ENCODE measurements around the gene FAM170B.

Gene FAM170B

DNA sequence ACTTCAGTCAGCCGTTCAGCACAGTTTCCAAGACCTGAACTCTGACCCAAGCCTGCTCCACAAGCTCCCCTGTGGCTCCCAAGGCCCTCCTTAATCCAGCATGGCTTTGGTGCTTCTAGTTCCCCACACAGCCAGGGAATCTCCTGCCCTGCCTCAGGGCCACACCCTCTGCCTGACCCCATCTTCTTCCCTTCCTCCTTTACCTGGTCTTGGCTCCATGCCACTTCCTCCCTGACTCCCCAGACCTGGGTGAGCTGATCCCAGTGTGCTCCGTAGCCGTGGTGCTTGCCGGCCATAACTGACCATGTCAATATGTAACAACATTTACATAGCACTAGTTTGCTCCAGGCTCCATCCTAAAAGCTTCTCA, 34.3 kb upstream of the FAM170B start:
- no peaks in the 10 kb centered on the region for H3K9me2 ChIP-seq (replicated peaks; ENCODE audit: control insufficient read depth, low read length)
- H3K36me3 ChIP-seq (ENCODE audit: control insufficient read depth, low read length) = no peaks in the 10 kb centered on the region
- H3K27ac ChIP-seq (ENCODE audit: low read depth, low read length) = no peak overlapping the region
- no peaks in the 10 kb centered on the region for H3K27me3 ChIP-seq (ENCODE audit: control insufficient read depth, low read length)
- no peak overlapping the region for H3K4me2 ChIP-seq (ENCODE audit: low read length)
- no peaks in the 10 kb centered on the region for H3F3A ChIP-seq (ENCODE audit: control insufficient read depth, insufficient read depth)
- no peaks in the 10 kb centered on the region for H3K9me3 ChIP-seq (ENCODE audit: control insufficient read depth, insufficient read depth, low read length)
- no peak overlapping the region for H3K4me3 ChIP-seq (ENCODE audit: low read length)
- H3K79me2 ChIP-seq (ENCODE audit: control insufficient read depth, low read length) = no peaks in the 10 kb centered on the region
- TF ChIP-seq EZH2phosphoT487 (IDR thresholded peaks at IDR 0.05; ENCODE audit: borderline replicate concordance, low read length) = no peak
- TF ChIP-seq, protein P1, sequence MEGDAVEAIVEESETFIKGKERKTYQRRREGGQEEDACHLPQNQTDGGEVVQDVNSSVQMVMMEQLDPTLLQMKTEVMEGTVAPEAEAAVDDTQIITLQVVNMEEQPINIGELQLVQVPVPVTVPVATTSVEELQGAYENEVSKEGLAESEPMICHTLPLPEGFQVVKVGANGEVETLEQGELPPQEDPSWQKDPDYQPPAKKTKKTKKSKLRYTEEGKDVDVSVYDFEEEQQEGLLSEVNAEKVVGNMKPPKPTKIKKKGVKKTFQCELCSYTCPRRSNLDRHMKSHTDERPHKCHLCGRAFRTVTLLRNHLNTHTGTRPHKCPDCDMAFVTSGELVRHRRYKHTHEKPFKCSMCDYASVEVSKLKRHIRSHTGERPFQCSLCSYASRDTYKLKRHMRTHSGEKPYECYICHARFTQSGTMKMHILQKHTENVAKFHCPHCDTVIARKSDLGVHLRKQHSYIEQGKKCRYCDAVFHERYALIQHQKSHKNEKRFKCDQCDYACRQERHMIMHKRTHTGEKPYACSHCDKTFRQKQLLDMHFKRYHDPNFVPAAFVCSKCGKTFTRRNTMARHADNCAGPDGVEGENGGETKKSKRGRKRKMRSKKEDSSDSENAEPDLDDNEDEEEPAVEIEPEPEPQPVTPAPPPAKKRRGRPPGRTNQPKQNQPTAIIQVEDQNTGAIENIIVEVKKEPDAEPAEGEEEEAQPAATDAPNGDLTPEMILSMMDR (IDR thresholded peaks at IDR 0.05; ENCODE audit: low read depth, low read length, poor library complexity, severe bottlenecking) = no peak
- H3K4me1 ChIP-seq (ENCODE audit: control insufficient read depth, low read length) = peaks cover 13% of the 10 kb centered on the region
- no peaks in the 10 kb centered on the region for H4K20me1 ChIP-seq (ENCODE audit: control insufficient read depth, insufficient read depth, low read depth, low read length)

DNA sequence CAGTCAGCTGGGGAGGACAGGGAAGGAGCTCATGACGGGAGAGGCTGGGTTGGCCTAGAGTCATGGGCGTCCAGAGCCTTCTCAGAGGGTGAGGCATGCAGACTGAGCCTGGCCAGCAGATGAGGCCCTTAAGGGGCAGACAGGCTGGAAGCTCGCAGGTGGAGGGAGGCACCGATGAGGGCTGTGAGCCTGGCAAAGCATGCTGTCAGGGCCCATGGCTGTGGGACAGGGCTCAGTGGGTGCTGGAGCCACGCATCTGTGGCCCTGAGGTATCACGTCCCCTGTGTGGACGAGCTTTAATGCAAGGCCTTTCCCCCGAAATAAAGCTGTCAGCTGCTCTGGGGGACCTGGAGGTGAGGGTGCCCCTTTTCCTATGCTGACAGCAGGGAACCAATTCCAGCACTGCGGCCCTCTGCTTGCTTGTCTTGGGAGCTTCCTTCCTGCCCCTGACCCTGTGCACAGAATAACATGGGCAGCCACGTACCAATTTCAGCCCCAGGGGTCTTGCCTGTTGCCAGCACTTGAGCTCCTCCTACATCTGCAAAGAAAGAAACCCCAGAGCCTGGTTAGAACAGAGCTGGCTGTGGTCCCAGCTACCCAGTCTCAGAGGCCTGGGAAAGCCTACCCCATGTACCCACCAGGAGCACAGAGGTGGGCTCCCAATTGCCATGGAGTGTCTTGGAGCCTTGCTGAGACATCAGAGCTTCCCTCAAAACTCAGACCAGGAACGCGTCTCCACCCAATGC, 33.8 kb upstream of the FAM170B start:
- H4K20me1 ChIP-seq (ENCODE audit: control insufficient read depth, insufficient read depth, low read depth, low read length) = no peaks in the 10 kb centered on the region
- H3K4me1 ChIP-seq (ENCODE audit: control insufficient read depth, low read length) = peaks cover 13% of the 10 kb centered on the region

DNA sequence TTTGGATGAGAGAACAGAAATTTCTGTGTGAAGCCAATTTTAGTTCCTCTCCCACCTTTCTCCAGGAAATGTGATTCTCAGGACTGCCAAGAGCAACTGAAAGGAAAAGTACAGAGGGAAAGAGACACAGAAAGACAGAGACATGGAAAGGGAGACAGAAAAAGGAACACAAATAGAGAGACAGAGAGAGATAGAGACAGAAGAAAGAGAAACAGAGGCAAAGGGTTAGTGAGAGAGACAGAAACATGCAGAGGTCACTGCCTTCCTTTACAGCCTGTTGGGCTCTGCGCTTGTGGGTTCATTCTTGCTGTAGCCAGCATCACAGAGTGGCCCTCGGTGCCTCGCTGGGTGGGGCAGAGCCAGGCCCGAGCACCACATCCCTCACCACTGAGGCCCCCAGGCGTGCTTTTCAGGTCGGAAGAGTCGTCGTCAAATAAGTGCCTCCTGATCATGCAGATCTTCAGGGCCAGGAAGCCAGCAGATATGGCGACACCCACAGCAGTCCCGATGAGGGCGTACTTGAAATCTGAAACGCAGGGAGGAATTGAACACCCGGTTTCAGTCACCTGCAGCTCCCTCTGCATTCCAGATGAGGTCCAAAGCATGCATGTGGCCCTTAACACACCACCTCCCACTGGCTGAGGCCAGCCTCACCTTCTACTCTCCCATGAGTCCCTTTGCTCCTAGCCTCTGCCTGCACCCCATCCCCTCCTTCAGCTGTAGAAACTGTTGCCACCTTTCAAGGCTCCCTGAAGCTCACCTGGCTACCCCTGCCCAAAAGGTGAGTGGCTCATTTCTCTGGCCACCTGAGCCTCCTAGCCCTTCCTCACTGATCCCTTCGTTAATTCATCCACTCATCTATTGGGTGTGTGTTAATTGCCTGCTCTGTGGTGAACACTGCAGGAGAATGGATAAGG, 32.9 kb upstream of the FAM170B start:
- Histone ChIP-seq H3K36me3 (ENCODE audit: control insufficient read depth, low read length) (no peaks in the 10 kb centered on the region), H3K4me1 (ENCODE audit: control insufficient read depth, low read length) (peaks cover 4% of the 10 kb centered on the region), H3K9me2 (replicated peaks; ENCODE audit: control insufficient read depth, low read length) (no peaks in the 10 kb centered on the region), H3K4me2 (ENCODE audit: low read length) (no peak overlapping the region), H3K27ac (ENCODE audit: low read depth, low read length) (no peak overlapping the region), H3F3A (ENCODE audit: control insufficient read depth, insufficient read depth) (no peaks in the 10 kb centered on the region), H3K27me3 (ENCODE audit: control insufficient read depth, low read length) (no peaks in the 10 kb centered on the region), H3K4me3 (ENCODE audit: low read length) (no peak overlapping the region), H3K9me3 (ENCODE audit: control insufficient read depth, insufficient read depth, low read length) (no peaks in the 10 kb centered on the region), H3K79me2 (ENCODE audit: control insufficient read depth, low read length) (no peaks in the 10 kb centered on the region), H4K20me1 (ENCODE audit: control insufficient read depth, insufficient read depth, low read depth, low read length) (no peaks in the 10 kb centered on the region)
- no peak for TF ChIP-seq EZH2phosphoT487 (IDR thresholded peaks at IDR 0.05; ENCODE audit: borderline replicate concordance, low read length)
- TF ChIP-seq, protein P1 (IDR thresholded peaks at IDR 0.05; ENCODE audit: low read depth, low read length, poor library complexity, severe bottlenecking) = no peak

More for the DNA sequence above, 33.8 kb upstream of the FAM170B start:
- no peak for TF ChIP-seq EZH2phosphoT487 (IDR thresholded peaks at IDR 0.05; ENCODE audit: borderline replicate concordance, low read length)
- TF ChIP-seq, protein P1 (IDR thresholded peaks at IDR 0.05; ENCODE audit: low read depth, low read length, poor library complexity, severe bottlenecking) = no peak
- no peaks in the 10 kb centered on the region for H3K9me2 ChIP-seq (replicated peaks; ENCODE audit: control insufficient read depth, low read length)
- H3K9me3 ChIP-seq (ENCODE audit: control insufficient read depth, insufficient read depth, low read length) = no peaks in the 10 kb centered on the region
- H3K27ac ChIP-seq (ENCODE audit: low read depth, low read length) = no peak overlapping the region
- no peaks in the 10 kb centered on the region for H3K27me3 ChIP-seq (ENCODE audit: control insufficient read depth, low read length)
- no peak overlapping the region for H3K4me2 ChIP-seq (ENCODE audit: low read length)
- H3K36me3 ChIP-seq (ENCODE audit: control insufficient read depth, low read length) = no peaks in the 10 kb centered on the region
- no peaks in the 10 kb centered on the region for H3K79me2 ChIP-seq (ENCODE audit: control insufficient read depth, low read length)
- no peak overlapping the region for H3K4me3 ChIP-seq (ENCODE audit: low read length)
- H3F3A ChIP-seq (ENCODE audit: control insufficient read depth, insufficient read depth) = no peaks in the 10 kb centered on the region
